HepG2 (cell line): Measurements from ENCODE around the gene KISS1R.

Source experiments
- FOXK2 ChIP-seq: fragments of 450-650 bp; IDR thresholded peaks from 2 replicates; pipeline ENCODE4 v1.6.1; 2016
- MAFK ChIP-seq, 2 experiments: IDR thresholded peaks in 1 of 2; conservative IDR thresholded peaks in 1 of 2; 2 replicates each; pipeline ENCODE4 v1.6.1; 2011; ENCODE audit warnings: improper control_type of control experiment in 2 of 2, low read length in 2 of 2
- PRDM15 ChIP-seq: sonication (generic); formaldehyde crosslinking; IDR thresholded peaks from 2 replicates; pipeline ENCODE4 v1.4.0; 2020; ENCODE audit warnings: missing genetic modification reagents
- SMC3 ChIP-seq: IDR thresholded peaks from 2 replicates; pipeline ENCODE4 v1.6.1; 2011; ENCODE audit warnings: low read length, improper control_type of control experiment
- ZC3H13 ChIP-seq: sonication (generic); formaldehyde crosslinking; IDR thresholded peaks from 2 replicates; pipeline ENCODE4 v1.8.1; 2023; ENCODE audit warnings: mild to moderate bottlenecking, missing genetic modification reagents, moderate library complexity
- ZNF580 ChIP-seq: IDR thresholded peaks from 2 replicates; pipeline ENCODE4 v1.6.1; 2016; ENCODE audit warnings: low read depth, borderline replicate concordance
- ZNF749 ChIP-seq: sonication (generic); formaldehyde crosslinking; IDR thresholded peaks from 2 replicates; pipeline ENCODE4 v1.8.0; 2022; ENCODE audit warnings: mild to moderate bottlenecking, missing genetic modification reagents, moderate library complexity, borderline replicate concordance
- TF ChIP-seq, protein P1 (sequence below): sonication (generic); formaldehyde crosslinking; IDR thresholded peaks from 2 replicates; pipeline ENCODE4 v1.5.0; 2020; ENCODE audit warnings: mild to moderate bottlenecking, missing genetic modification reagents, moderate library complexity

GRCh38 chr19:869245-870177 is 47.6 kb upstream of the KISS1R start:
- TF ChIP-seq FOXK2 (no peak), ZNF749 (no peak), ZNF580 (no peak), SMC3 (no peak), ZC3H13 (CRISPR knock-in tag) (no peak), MAFK (conservative IDR thresholded peaks at IDR 0.05 in 1 of 2, IDR thresholded peaks at IDR 0.05 in 1 of 2; ENCODE audit: low read length in 2 of 2) (no peak), PRDM15 (CRISPR knock-in tag) (no peak)
- TF ChIP-seq, protein P1, sequence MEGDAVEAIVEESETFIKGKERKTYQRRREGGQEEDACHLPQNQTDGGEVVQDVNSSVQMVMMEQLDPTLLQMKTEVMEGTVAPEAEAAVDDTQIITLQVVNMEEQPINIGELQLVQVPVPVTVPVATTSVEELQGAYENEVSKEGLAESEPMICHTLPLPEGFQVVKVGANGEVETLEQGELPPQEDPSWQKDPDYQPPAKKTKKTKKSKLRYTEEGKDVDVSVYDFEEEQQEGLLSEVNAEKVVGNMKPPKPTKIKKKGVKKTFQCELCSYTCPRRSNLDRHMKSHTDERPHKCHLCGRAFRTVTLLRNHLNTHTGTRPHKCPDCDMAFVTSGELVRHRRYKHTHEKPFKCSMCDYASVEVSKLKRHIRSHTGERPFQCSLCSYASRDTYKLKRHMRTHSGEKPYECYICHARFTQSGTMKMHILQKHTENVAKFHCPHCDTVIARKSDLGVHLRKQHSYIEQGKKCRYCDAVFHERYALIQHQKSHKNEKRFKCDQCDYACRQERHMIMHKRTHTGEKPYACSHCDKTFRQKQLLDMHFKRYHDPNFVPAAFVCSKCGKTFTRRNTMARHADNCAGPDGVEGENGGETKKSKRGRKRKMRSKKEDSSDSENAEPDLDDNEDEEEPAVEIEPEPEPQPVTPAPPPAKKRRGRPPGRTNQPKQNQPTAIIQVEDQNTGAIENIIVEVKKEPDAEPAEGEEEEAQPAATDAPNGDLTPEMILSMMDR (CRISPR knock-in tag): no peak
